OCI-LY7 (cell line): ENCODE data around the gene ELF1. TPM values are rescaled to one million over a fixed set of nuclear protein-coding genes. Genes with fewer than 3 reads are reported as not detected.

Source experiments
- BruUV-seq: library from RNA; stranded (reverse); fragments of 400-500 nt; replicated peaks from 2 replicates; lab custom pipeline; 2021; lab: Mats Ljungman, UMichigan
- CTCF ChIA-PET: fragments of 300-600 bp; sonication (Branson Sonifier 250); formaldehyde crosslinking; loops from one replicate; lab custom pipeline; 2022; ENCODE audit warnings: antibody characterized with exemption; ENCODE audit not compliant: unreplicated experiment; lab: Charles Lee
- POLR2A ChIA-PET: fragments of 300-600 bp; sonication (Branson Sonifier 250); formaldehyde crosslinking; loops from one replicate; lab custom pipeline; 2022; ENCODE audit warnings: antibody characterized with exemption; lab: Charles Lee
- DNase-seq: peaks from one replicate; pipeline ENCODE4 v3.0.0-alpha.2; 2015; ENCODE audit warnings: low spot score
- H2AFZ ChIP-seq: fragments of 200-600 bp; sonication (generic), shearing (Covaris generic); 2 replicates; pipeline ENCODE4 v1.6.1; 2014; ENCODE audit warnings: mild to moderate bottlenecking, antibody characterized with exemption, low read length, moderate library complexity
- H3K27ac ChIP-seq: fragments of 200-600 bp; sonication (generic); 2 replicates; pipeline ENCODE4 v1.5.1; 2014; ENCODE audit warnings: mixed run types, low read depth, mild to moderate bottlenecking, moderate library complexity, low read length, inconsistent platforms; ENCODE audit not compliant: poor library complexity, severe bottlenecking
- H3K36me3 ChIP-seq: fragments of 200-600 bp; sonication (generic); 2 replicates; pipeline ENCODE4 v1.6.1; 2014; ENCODE audit warnings: mild to moderate bottlenecking, antibody characterized with exemption, low read length, moderate library complexity, mixed read lengths; ENCODE audit not compliant: insufficient read depth
- H3K4me1 ChIP-seq: fragments of 200-600 bp; sonication (generic); 2 replicates; pipeline ENCODE4 v1.5.1; 2014; ENCODE audit warnings: mild to moderate bottlenecking, low read length; ENCODE audit not compliant: insufficient read depth, poor library complexity, severe bottlenecking
- H3K4me2 ChIP-seq: fragments of 200-600 bp; sonication (generic); 2 replicates; pipeline ENCODE4 v1.6.1; 2014; ENCODE audit warnings: mild to moderate bottlenecking, low read length
- H3K4me3 ChIP-seq: fragments of 200-600 bp; sonication (generic); 2 replicates; pipeline ENCODE4 v1.5.1; 2014; ENCODE audit warnings: mild to moderate bottlenecking, low read depth, low read length; ENCODE audit not compliant: poor library complexity, severe bottlenecking
- H3K79me2 ChIP-seq: fragments of 200-600 bp; sonication (generic); 2 replicates; pipeline ENCODE4 v1.6.1; 2016; ENCODE audit warnings: low read depth, mild to moderate bottlenecking, low read length, moderate library complexity, mixed read lengths; ENCODE audit not compliant: insufficient read depth
- H3K9me2 ChIP-seq: fragments of 200-600 bp; sonication (generic); 2 replicates; pipeline ENCODE4 v1.6.1; 2016; ENCODE audit warnings: mild to moderate bottlenecking, low read length, mixed read lengths; ENCODE audit not compliant: insufficient read depth
- H3K9me3 ChIP-seq: fragments of 200-600 bp; sonication (generic); 2 replicates; pipeline ENCODE4 v1.6.1; 2014; ENCODE audit warnings: mild to moderate bottlenecking, mixed run types, low read length, mixed read lengths
- H4K20me1 ChIP-seq: fragments of 200-600 bp; sonication (generic); 2 replicates; pipeline ENCODE4 v1.6.1; 2014; ENCODE audit warnings: mild to moderate bottlenecking, antibody characterized with exemption, low read length, moderate library complexity, mixed read lengths; ENCODE audit not compliant: insufficient read depth
- CTCF ChIP-seq: fragments of 200-600 bp; sonication (generic); conservative IDR thresholded peaks from 2 replicates; pipeline ENCODE4 v1.5.1; 2014; ENCODE audit warnings: mild to moderate bottlenecking, antibody characterized with exemption, low read length, moderate library complexity, mixed read lengths
- EZH2phosphoT487 ChIP-seq: fragments of 200-600 bp; sonication (generic); IDR thresholded peaks from 2 replicates; pipeline ENCODE4 v1.6.1; 2018; ENCODE audit warnings: low read depth, borderline replicate concordance, mild to moderate bottlenecking, mixed run types, antibody characterized with exemption, low read length, moderate library complexity, mixed read lengths
- intact Hi-C: fragments of 100-400 bp; cut with micrococcal nuclease; formaldehyde crosslinking; loops from one replicate; pipeline ENCODE4 v1.10.0; 2022; ENCODE audit not compliant: unreplicated experiment
- total RNA-seq, 2 experiments: library from RNA; depleted of rRNA in 1 of 2; stranded (reverse); fragments of >200 nt in 1 of 2; shearing (Covaris generic) in 1 of 2; gene quantifications; 2 replicates each; pipeline ENCODE4 v1.2.3, GENCODE V29; 2014 to 2022

Gene ELF1
- total RNA-seq, 2 experiments from 2014 or later: 111 to 248 TPM

- Histone ChIP-seq H3K79me2 (peaks cover 94% of the 10 kb centered on the region), H3K9me2 (no peaks in the 10 kb centered on the region), H2AFZ (no peak overlapping the region), H4K20me1 (no peaks in the 10 kb centered on the region), H3K4me2 (peak overlapping the region; percentile 86), H3K4me3 (no peak overlapping the region), H3K36me3 (peaks cover 4% of the 10 kb centered on the region; the same call in 1 of the 2 replicates), H3K27ac (peak overlapping the region; percentile 7), H3K9me3 (no peaks in the 10 kb centered on the region), H3K4me1 (peaks cover 78% of the 10 kb centered on the region)
- ChIA-PET CTCF (no interaction called here), POLR2A (interaction anchor here (0.6 to 2.7 kb wide), 6 partner anchors 35 to 119 kb away, joined by 3 to 7 read pairs (median 3); no protein-coding TSS in a partner anchor)
- intact Hi-C loops: no loop called here
- no peak for DNase-seq
- BruUV-seq: no TSS peak
- TF ChIP-seq CTCF (no peak), EZH2phosphoT487 (no peak)
Observed at GRCh38 chr13:41056194-41056593, 37.1 kb upstream of the ELF1 start.

DNA sequence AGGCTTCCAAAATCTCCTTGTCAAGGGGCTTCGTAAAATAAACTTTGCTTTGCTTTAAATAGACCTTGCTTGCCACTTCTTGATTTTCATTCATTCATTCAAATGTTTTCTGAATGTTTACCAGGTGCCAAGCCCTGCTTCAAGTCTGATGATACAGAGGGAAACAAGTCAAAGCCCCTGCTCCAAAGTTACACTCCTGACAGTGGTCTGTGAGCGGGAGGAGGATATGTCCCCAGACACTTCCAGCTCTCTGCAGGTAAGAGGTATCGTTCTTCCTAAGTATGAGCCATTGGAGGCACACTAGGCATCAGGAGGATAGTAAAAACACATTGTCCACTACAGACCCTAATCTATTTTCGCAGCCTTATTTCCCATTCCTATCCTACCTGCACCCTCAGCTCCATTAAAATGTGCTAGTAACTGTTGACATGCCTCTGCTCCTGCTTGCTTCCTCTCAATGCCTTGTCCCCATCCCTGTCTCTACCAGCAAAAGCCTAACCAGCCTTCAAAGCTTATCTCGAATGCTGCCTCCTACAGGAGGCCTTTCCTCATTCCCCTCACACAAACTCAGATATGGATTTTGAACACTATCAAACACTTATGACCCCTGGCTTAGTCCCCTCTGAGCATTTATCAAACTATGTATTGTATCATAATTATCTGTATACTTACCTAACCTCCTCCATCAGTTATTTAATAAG, 36.0 kb upstream of the ELF1 start:
- no peaks in the 10 kb centered on the region for H3K9me3 ChIP-seq
- H3K4me1 ChIP-seq: peaks cover 87% of the 10 kb centered on the region
- POLR2A ChIA-PET: interaction anchor here (0.6 to 4.6 kb wide), 17 partner anchors 29 to 1246 kb away, joined by 3 to 46 read pairs (median 4); partner anchors contain the start of gene ELF1
- CTCF ChIA-PET: interaction anchor here (1.0 to 1.5 kb wide), 3 partner anchors 42 to 267 kb away, joined by 3 read pairs; no protein-coding TSS in a partner anchor
- no peaks in the 10 kb centered on the region for H3K9me2 ChIP-seq
- peak overlapping the region; percentile 75 for H3K27ac ChIP-seq
- H3K4me3 ChIP-seq: peak overlapping the region; percentile 64
- peak; percentile 60 for DNase-seq
- BruUV-seq: no TSS peak
- intact Hi-C loops: loop anchor here (2.0 kb wide), 1 partner anchor 74 kb away; no protein-coding TSS in a partner anchor
- H3K4me2 ChIP-seq: peak overlapping the region; percentile 86
- peaks cover 15% of the 10 kb centered on the region for H3K36me3 ChIP-seq
- peak overlapping the region; percentile 68; the same call in 1 of the 2 replicates for H2AFZ ChIP-seq
- TF ChIP-seq EZH2phosphoT487: no peak
- TF ChIP-seq CTCF: peak; percentile 85
- peaks cover 100% of the 10 kb centered on the region for H3K79me2 ChIP-seq
- no peaks in the 10 kb centered on the region for H4K20me1 ChIP-seq
